Calu3 (cell line): ENCODE measurements around the gene TRIM38. TPM values are rescaled to one million over a fixed set of nuclear protein-coding genes. Genes with fewer than 3 reads are reported as not detected.
"Not testable (repeated sequence)": the region's sequence is repeated elsewhere in the genome, so short reads cannot be mapped to it uniquely, and the experiment has no call there.

Experiments
- BruUV-seq: library from RNA; stranded (reverse); fragments of 400-500 nt; replicated peaks from 2 replicates; lab custom pipeline; 2021; lab: Mats Ljungman, UMichigan
- CTCF ChIA-PET: fragments of 300-600 bp; sonication (Branson Sonifier 250); formaldehyde crosslinking; loops from one replicate; lab custom pipeline; 2022; ENCODE audit warnings: antibody characterized with exemption; lab: Charles Lee
- DNase-seq: peaks from one replicate; pipeline ENCODE4 v3.0.0; 2022
- H3K27ac Mint-ChIP-seq: one replicate; pipeline ENCODE4 v1.8.0; 2022; ENCODE audit warnings: mixed read lengths; ENCODE audit not compliant: unreplicated experiment
- H3K27me3 Mint-ChIP-seq: one replicate; pipeline ENCODE4 v1.8.0; 2022; ENCODE audit warnings: mixed read lengths; ENCODE audit not compliant: unreplicated experiment
- H3K36me3 Mint-ChIP-seq: one replicate; pipeline ENCODE4 v1.8.0; 2022; ENCODE audit warnings: mild to moderate bottlenecking, moderate library complexity, mixed read lengths; ENCODE audit not compliant: insufficient read depth, unreplicated experiment
- H3K4me1 Mint-ChIP-seq: one replicate; pipeline ENCODE4 v1.8.0; 2022; ENCODE audit warnings: mild to moderate bottlenecking, low read depth, mixed read lengths; ENCODE audit not compliant: unreplicated experiment
- H3K4me3 Mint-ChIP-seq: one replicate; pipeline ENCODE4 v1.8.0; 2022; ENCODE audit warnings: mild to moderate bottlenecking, low read depth, moderate library complexity, mixed read lengths; ENCODE audit not compliant: unreplicated experiment
- H3K9me3 Mint-ChIP-seq: one replicate; pipeline ENCODE4 v1.8.0; 2022; ENCODE audit warnings: low read depth, mixed read lengths; ENCODE audit not compliant: unreplicated experiment
- intact Hi-C: fragments of 100-400 bp; cut with micrococcal nuclease; formaldehyde crosslinking; loops from one replicate; pipeline ENCODE4 v1.10.0; 2022; ENCODE audit not compliant: unreplicated experiment
- total RNA-seq: library from RNA; stranded (reverse); gene quantifications from 2 replicates; pipeline ENCODE4 v1.2.3, GENCODE V29; 2022
- TF ChIP-seq, protein P1 (sequence below): fragments of 200-600 bp; IDR thresholded peaks from one replicate; pipeline ENCODE4 v1.8.0; 2022; ENCODE audit warnings: antibody characterized with exemption; ENCODE audit not compliant: unreplicated experiment

Gene TRIM38
- total RNA-seq, 1 experiment from 2014 or later, result 20.6 TPM

DNA sequence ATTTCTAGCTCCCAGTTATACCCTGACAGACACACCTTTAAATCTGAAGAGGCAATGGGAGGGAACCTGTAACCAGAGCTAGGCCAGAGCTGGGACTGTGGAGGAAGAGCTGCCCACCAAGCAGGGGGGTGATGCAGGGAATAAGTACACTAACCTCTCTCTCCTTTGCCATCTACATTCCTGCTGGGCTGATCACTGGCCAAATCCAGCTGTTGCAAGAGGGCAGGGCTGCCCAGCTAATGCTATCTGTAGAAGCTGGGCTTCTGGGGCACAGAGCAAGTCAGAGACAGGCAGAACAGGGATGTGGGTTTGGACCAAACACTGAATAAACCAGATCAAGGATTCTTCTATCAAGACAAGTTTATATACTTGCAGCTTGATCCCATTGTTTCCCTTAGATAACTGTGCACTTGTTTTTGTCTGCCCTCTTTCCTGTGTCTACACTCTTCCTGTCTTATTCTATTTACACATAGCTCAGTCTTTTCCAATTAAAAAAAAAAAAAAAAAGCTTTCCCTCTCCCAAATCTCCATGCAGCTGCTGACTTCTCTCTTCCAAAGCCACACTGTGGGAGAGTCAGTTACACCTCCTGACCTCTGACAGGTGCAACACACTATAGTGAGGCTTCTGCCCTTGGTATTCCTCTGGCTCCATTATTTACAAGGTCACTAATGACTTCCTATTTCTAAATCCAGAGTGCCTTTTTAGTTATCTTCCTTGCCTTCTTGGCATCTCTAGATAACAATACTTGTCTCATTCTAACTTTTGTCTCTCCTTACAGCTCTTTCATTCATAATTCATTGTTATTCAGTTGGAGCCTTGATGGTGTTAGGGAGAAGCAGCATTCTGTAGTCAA is 43.7 kb downstream of the TRIM38 start:
- Mint-ChIP-seq H3K9me3 (no peaks in the 10 kb centered on the region), H3K27ac (no peak overlapping the region), H3K4me1 (no peaks in the 10 kb centered on the region), H3K36me3 (no peaks in the 10 kb centered on the region), H3K27me3 (no peaks in the 10 kb centered on the region), H3K4me3 (no peak overlapping the region)
- no TSS peak for BruUV-seq
- intact Hi-C loops, result no loop called here
- CTCF ChIA-PET, result interaction anchor here (0.6 to 1.5 kb wide), 2 partner anchors 14 to 215 kb away, joined by 3 to 5 read pairs; a partner anchor contains a TSS
- TF ChIP-seq, protein P1, sequence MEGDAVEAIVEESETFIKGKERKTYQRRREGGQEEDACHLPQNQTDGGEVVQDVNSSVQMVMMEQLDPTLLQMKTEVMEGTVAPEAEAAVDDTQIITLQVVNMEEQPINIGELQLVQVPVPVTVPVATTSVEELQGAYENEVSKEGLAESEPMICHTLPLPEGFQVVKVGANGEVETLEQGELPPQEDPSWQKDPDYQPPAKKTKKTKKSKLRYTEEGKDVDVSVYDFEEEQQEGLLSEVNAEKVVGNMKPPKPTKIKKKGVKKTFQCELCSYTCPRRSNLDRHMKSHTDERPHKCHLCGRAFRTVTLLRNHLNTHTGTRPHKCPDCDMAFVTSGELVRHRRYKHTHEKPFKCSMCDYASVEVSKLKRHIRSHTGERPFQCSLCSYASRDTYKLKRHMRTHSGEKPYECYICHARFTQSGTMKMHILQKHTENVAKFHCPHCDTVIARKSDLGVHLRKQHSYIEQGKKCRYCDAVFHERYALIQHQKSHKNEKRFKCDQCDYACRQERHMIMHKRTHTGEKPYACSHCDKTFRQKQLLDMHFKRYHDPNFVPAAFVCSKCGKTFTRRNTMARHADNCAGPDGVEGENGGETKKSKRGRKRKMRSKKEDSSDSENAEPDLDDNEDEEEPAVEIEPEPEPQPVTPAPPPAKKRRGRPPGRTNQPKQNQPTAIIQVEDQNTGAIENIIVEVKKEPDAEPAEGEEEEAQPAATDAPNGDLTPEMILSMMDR, result no peak
- DNase-seq, result no peak

GRCh38 chr6:26006940-26007305 is 44.3 kb downstream of the TRIM38 start:
- BruUV-seq, intact Hi-C loops, H3K9me3 Mint-ChIP-seq, DNase-seq, H3K4me1 Mint-ChIP-seq, H3K36me3 Mint-ChIP-seq, H3K27ac Mint-ChIP-seq, H3K27me3 Mint-ChIP-seq, H3K4me3 Mint-ChIP-seq: not testable (repeated sequence)
- CTCF ChIA-PET, result interaction anchor here (0.8 to 1.5 kb wide), 3 partner anchors 12 to 320 kb away, joined by 3 to 5 read pairs (median 4); a partner anchor contains a TSS

DNA sequence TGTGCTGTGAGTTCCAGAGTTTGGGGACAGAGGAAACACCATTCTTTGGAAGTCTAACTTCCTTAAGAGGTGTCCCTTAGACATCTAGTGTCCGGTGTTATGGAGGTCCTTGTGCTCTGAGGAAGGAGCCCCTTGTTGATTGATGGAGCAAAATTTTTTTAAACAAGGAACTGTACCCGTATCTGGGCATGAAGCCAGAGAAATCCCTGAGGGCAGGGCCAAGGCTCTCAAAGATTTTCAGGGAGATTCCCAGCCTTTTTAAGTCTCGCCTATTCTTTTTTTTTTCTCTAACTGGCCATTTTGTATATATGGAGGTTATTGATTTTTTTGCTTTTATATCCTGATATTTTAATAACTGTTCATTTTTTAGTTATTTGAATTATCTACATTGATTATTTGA is 45.9 kb downstream of the TRIM38 start:
- intact Hi-C loops, result no loop called here
- DNase-seq, result no peak
- TF ChIP-seq, protein P1, result no peak
- CTCF ChIA-PET, result no interaction called here
- Mint-ChIP-seq H3K4me3 (no peak overlapping the region), H3K27me3 (no peaks in the 10 kb centered on the region), H3K4me1 (no peaks in the 10 kb centered on the region), H3K36me3 (no peaks in the 10 kb centered on the region), H3K27ac (no peak overlapping the region), H3K9me3 (no peaks in the 10 kb centered on the region)
- no TSS peak for BruUV-seq

DNA sequence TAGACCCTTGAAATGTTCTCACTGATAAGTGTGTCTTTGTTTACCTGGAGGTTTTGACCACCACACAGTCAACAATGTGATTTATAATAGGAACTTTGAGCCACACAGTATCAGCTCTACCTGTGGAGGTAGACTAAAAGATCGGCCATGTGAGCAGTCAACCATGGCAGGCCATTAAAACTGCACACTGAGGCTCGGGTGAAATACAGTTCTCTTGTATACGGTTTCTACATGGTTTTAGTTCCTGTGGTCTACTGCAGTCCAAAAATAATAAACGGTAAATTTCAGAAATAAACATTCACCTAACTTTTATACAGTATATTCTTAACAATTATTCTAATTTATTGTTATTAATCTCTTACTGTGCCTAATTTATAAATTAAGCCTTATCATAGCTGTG is 47.2 kb downstream of the TRIM38 start:
- Mint-ChIP-seq H3K4me1 (no peaks in the 10 kb centered on the region), H3K9me3 (no peaks in the 10 kb centered on the region), H3K27ac (no peak overlapping the region), H3K27me3 (no peaks in the 10 kb centered on the region), H3K4me3 (no peak overlapping the region), H3K36me3 (no peaks in the 10 kb centered on the region)
- BruUV-seq, result no TSS peak
- TF ChIP-seq, protein P1, result no peak
- DNase-seq, result no peak
- CTCF ChIA-PET, result no interaction called here
- intact Hi-C loops, result no loop called here

GRCh38 chr6:26012061-26012460 is 49.5 kb downstream of the TRIM38 start:
- Mint-ChIP-seq H3K27me3 (no peaks in the 10 kb centered on the region), H3K4me1 (no peaks in the 10 kb centered on the region), H3K4me3 (no peak overlapping the region), H3K36me3 (peaks cover 7% of the 10 kb centered on the region), H3K27ac (no peak overlapping the region), H3K9me3 (no peaks in the 10 kb centered on the region)
- no peak for DNase-seq
- CTCF ChIA-PET, result interaction anchor here (1.7 kb wide), 1 partner anchor 20 kb away, joined by 4 read pairs; no protein-coding TSS in a partner anchor
- BruUV-seq, result no TSS peak
- intact Hi-C loops, result no loop called here
- TF ChIP-seq, protein P1, result no peak

DNA sequence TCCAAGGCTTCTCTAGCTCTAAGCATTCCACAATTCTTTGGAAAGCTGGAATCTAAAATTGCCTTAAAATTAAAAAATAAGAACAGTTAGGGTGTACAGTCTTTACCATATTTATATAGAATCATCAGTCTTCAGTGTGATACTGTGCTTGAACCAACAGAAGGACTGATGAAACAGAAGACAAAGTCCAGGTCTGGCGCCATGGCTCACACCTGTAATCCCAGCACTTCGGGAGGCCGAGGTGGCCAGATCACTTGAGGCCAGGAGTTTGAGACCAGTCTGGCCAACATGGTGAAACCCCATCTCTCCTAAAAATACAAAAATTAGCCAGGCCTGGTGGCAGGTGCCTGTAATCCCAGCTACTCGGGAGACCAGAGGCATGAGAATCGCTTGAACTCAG is 51.8 kb downstream of the TRIM38 start:
- H3K27me3 Mint-ChIP-seq, DNase-seq, H3K4me3 Mint-ChIP-seq, H3K4me1 Mint-ChIP-seq, CTCF ChIA-PET, H3K27ac Mint-ChIP-seq, H3K9me3 Mint-ChIP-seq, BruUV-seq, intact Hi-C loops: not testable (repeated sequence)
- H3K36me3 Mint-ChIP-seq, result peaks cover 23% of the 10 kb centered on the region
